PC-3 (cell line): ENCODE measurements around the gene ASCC2. TPM values are rescaled to one million over a fixed set of nuclear protein-coding genes. Genes with fewer than 3 reads are reported as not detected.
A peak's percentile ranks its signal among the peaks of the same experiment; 100 is the strongest.

Experiments used
- ATAC-seq: fragments of 200-7000 bp; cut with Tn5 transposase; 2 replicates; pipeline ENCODE4 v1.9.1; 2020; ENCODE audit warnings: mild to moderate bottlenecking, moderate library complexity
- BruUV-seq: library from RNA; stranded (reverse); fragments of 400-500 nt; replicated peaks from 2 replicates; lab custom pipeline; 2021; lab: Mats Ljungman, UMichigan
- CTCF ChIA-PET: fragments of 300-600 bp; sonication (Branson Sonifier 250); formaldehyde crosslinking; loops from one replicate; lab custom pipeline; 2022; ENCODE audit warnings: antibody characterized with exemption; lab: Charles Lee
- POLR2A ChIA-PET: fragments of 300-600 bp; sonication (Branson Sonifier 250); formaldehyde crosslinking; loops from one replicate; lab custom pipeline; 2022; ENCODE audit warnings: antibody characterized with exemption; ENCODE audit not compliant: unreplicated experiment; lab: Charles Lee
- DNase-seq: peaks from one replicate; pipeline ENCODE4 v3.0.0-alpha.2; 2015
- H2AFZ ChIP-seq: fragments of 300-600 bp; sonication (generic); 2 replicates; pipeline ENCODE4 v1.6.0; 2016; ENCODE audit warnings: antibody characterized with exemption, low read length
- H3F3A ChIP-seq: fragments of 300-600 bp; sonication (generic); one replicate; pipeline ENCODE4 v1.6.0; 2017; ENCODE audit warnings: antibody characterized with exemption, low read length, control low read depth, mild to moderate bottlenecking; ENCODE audit not compliant: unreplicated experiment
- H3K27ac ChIP-seq: fragments of 300-600 bp; sonication (generic); 2 replicates; pipeline ENCODE4 v1.5.1; 2016; ENCODE audit warnings: mild to moderate bottlenecking, low read length
- H3K27me3 ChIP-seq: fragments of 300-600 bp; sonication (generic); 2 replicates; pipeline ENCODE4 v1.6.1; 2016; ENCODE audit warnings: low read length, mixed read lengths
- H3K36me3 ChIP-seq: fragments of 300-600 bp; sonication (generic); 2 replicates; pipeline ENCODE4 v1.6.1; 2016; ENCODE audit warnings: low read depth, mixed run types, low read length, mixed read lengths
- H3K4me1 ChIP-seq: fragments of 300-600 bp; sonication (generic); 2 replicates; pipeline ENCODE4 v1.5.1; 2016; ENCODE audit warnings: low read length; ENCODE audit not compliant: insufficient read depth
- H3K4me2 ChIP-seq: fragments of 300-600 bp; sonication (generic); 2 replicates; pipeline ENCODE4 v1.6.0; 2016; ENCODE audit warnings: low read length
- H3K4me3 ChIP-seq: fragments of 300-600 bp; sonication (generic); 2 replicates; pipeline ENCODE4 v1.5.1; 2016; ENCODE audit warnings: mild to moderate bottlenecking, low read length, mixed read lengths
- H3K79me2 ChIP-seq: fragments of 300-600 bp; sonication (generic); 2 replicates; pipeline ENCODE4 v1.6.1; 2017; ENCODE audit warnings: low read length, mixed read lengths
- H3K9ac ChIP-seq: fragments of 300-600 bp; sonication (generic); 2 replicates; pipeline ENCODE4 v1.6.0; 2016; ENCODE audit warnings: mild to moderate bottlenecking, low read length
- H3K9me2 ChIP-seq: fragments of 300-600 bp; sonication (generic); replicated peaks from 2 replicates; pipeline ENCODE4 v1.6.1; 2016; ENCODE audit warnings: mixed run types, low read length, mixed read lengths
- H3K9me3 ChIP-seq: fragments of 300-600 bp; sonication (generic); 2 replicates; pipeline ENCODE4 v1.6.1; 2016; ENCODE audit warnings: low read length, mixed read lengths
- H4K20me1 ChIP-seq: fragments of 300-600 bp; sonication (generic); 2 replicates; pipeline ENCODE4 v1.6.1; 2016; ENCODE audit warnings: low read length, mixed read lengths
- EZH2 ChIP-seq: fragments of 300-600 bp; sonication (generic); IDR thresholded peaks from one replicate; pipeline ENCODE4 v1.6.1; 2017; ENCODE audit warnings: antibody characterized with exemption, mild to moderate bottlenecking, low read length; ENCODE audit not compliant: unreplicated experiment
- EZH2phosphoT487 ChIP-seq: fragments of 300-600 bp; sonication (generic); IDR thresholded peaks from 2 replicates; pipeline ENCODE4 v1.6.1; 2018; ENCODE audit warnings: mild to moderate bottlenecking, antibody characterized with exemption, low read length, borderline replicate concordance
- intact Hi-C: fragments of 100-400 bp; cut with micrococcal nuclease; formaldehyde crosslinking; loops from 2 replicates; pipeline ENCODE4 v1.9.0; 2023
- total RNA-seq: library from RNA; depleted of rRNA; stranded (reverse); fragments of >200 nt; gene quantifications from 2 replicates; pipeline ENCODE4 v1.2.3, GENCODE V29; 2014
- TF ChIP-seq, protein P1 (sequence below): fragments of 300-600 bp; sonication (generic); conservative IDR thresholded peaks from 2 replicates; pipeline ENCODE4 v1.5.1; 2017; ENCODE audit warnings: antibody characterized with exemption, low read depth, mild to moderate bottlenecking, low read length

Gene ASCC2
- total RNA-seq, 1 experiment from 2014 or later = 37.0 TPM

- TF ChIP-seq, protein P1, sequence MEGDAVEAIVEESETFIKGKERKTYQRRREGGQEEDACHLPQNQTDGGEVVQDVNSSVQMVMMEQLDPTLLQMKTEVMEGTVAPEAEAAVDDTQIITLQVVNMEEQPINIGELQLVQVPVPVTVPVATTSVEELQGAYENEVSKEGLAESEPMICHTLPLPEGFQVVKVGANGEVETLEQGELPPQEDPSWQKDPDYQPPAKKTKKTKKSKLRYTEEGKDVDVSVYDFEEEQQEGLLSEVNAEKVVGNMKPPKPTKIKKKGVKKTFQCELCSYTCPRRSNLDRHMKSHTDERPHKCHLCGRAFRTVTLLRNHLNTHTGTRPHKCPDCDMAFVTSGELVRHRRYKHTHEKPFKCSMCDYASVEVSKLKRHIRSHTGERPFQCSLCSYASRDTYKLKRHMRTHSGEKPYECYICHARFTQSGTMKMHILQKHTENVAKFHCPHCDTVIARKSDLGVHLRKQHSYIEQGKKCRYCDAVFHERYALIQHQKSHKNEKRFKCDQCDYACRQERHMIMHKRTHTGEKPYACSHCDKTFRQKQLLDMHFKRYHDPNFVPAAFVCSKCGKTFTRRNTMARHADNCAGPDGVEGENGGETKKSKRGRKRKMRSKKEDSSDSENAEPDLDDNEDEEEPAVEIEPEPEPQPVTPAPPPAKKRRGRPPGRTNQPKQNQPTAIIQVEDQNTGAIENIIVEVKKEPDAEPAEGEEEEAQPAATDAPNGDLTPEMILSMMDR = no peak
- no peak for TF ChIP-seq EZH2phosphoT487
- no peak for TF ChIP-seq EZH2
- DNase-seq (peak; percentile 80), ATAC-seq (peak; percentile 69)
- H3K9ac ChIP-seq = peak overlapping the region; percentile 9; the same call in 1 of the 2 replicates
- no peaks in the 10 kb centered on the region for H4K20me1 ChIP-seq
- no peaks in the 10 kb centered on the region for H3K9me3 ChIP-seq
- peak overlapping the region; percentile 69 for H2AFZ ChIP-seq
- peaks cover 39% of the 10 kb centered on the region for H3K4me1 ChIP-seq
- peak overlapping the region; percentile 50 for H3K4me2 ChIP-seq
- no peaks in the 10 kb centered on the region for H3K36me3 ChIP-seq
- ChIA-PET POLR2A (no interaction called here), CTCF (interaction anchor here (0.5 to 1.0 kb wide), 2 partner anchors 8 to 18 kb away, joined by 3 to 5 read pairs; no protein-coding TSS in a partner anchor)
- peak overlapping the region; percentile 64 for H3K27ac ChIP-seq
- intact Hi-C loops = no loop called here
- H3F3A ChIP-seq = no peaks in the 10 kb centered on the region
- H3K27me3 ChIP-seq = no peaks in the 10 kb centered on the region
- H3K4me3 ChIP-seq = no peak overlapping the region
- H3K9me2 ChIP-seq = no peaks in the 10 kb centered on the region
- BruUV-seq = no TSS peak
- no peaks in the 10 kb centered on the region for H3K79me2 ChIP-seq
These were observed 57.1 kb downstream of the ASCC2 start for GRCh38 chr22:29780748-29781676.

- Histone ChIP-seq H3K79me2 (no peaks in the 10 kb centered on the region), H3K36me3 (no peaks in the 10 kb centered on the region), H3K9me2 (no peaks in the 10 kb centered on the region), H3K4me1 (peaks cover 39% of the 10 kb centered on the region), H3K4me3 (no peak overlapping the region), H3F3A (no peaks in the 10 kb centered on the region), H3K4me2 (peak overlapping the region; percentile 50; the same call in 1 of the 2 replicates), H3K9me3 (no peaks in the 10 kb centered on the region), H3K27ac (peak overlapping the region; percentile 64; the same call in 1 of the 2 replicates), H4K20me1 (no peaks in the 10 kb centered on the region), H3K27me3 (no peaks in the 10 kb centered on the region), H2AFZ (0 out of 2 replicates have a peak overlapping the region, but pooled peaks have one; percentile 69), H3K9ac (no peak overlapping the region)
- TF ChIP-seq EZH2phosphoT487 = no peak
- TF ChIP-seq, protein P1 = no peak
- TF ChIP-seq EZH2 = no peak
- no peak for DNase-seq
- POLR2A ChIA-PET = no interaction called here
- intact Hi-C loops = no loop called here
- ATAC-seq = no peak
- no TSS peak for BruUV-seq
- CTCF ChIA-PET = interaction anchor here (0.6 kb wide), 1 partner anchor 48 kb away, joined by 3 read pairs; no protein-coding TSS in a partner anchor
These were observed 57.9 kb downstream of the ASCC2 start for GRCh38 chr22:29780220-29780619.
